CD4-positive, alpha-beta T cell (primary cell): ENCODE data around the gene UBE2M. TPM values are rescaled to one million over a fixed set of nuclear protein-coding genes. Genes with fewer than 3 reads are reported as not detected.

Experiments
- ATAC-seq: fragments of 200-7000 bp; cut with Tn5 transposase; one replicate; pipeline ENCODE4 v1.10.0; 2022; ENCODE audit warnings: mild to moderate bottlenecking; ENCODE audit not compliant: poor library complexity
- CTCF ChIA-PET: fragments of 350-600 bp; sonication (Branson Sonifier 250); formaldehyde crosslinking; loops from one replicate; lab custom pipeline; 2021; ENCODE audit warnings: antibody characterized with exemption, inconsistent platforms; lab: Charles Lee
- POLR2A ChIA-PET: fragments of 350-600 bp; sonication (Branson Sonifier 250); formaldehyde crosslinking; loops from one replicate; lab custom pipeline; 2021; ENCODE audit warnings: antibody characterized with exemption, inconsistent platforms; lab: Charles Lee
- DNase-seq, 14 experiments: peaks; one replicate each; pipeline ENCODE4 v3.0.0-alpha.2; 2013 to 2020; ENCODE audit warnings: mixed read lengths in 2 of 14
- H3K27ac ChIP-seq, 2 donors: one replicate each; pipeline versions ENCODE4 v1.5.1 to v1.7.0; 2013; ENCODE audit warnings: low read length in 2 of 2, low read depth in 1 of 2, mild to moderate bottlenecking in 1 of 2
- H3K27me3 ChIP-seq, 2 experiments: 1 replicate in 1 of 2; 2 replicates in 1 of 2; pipeline versions ENCODE4 v1.6.1 to v1.7.0; 2013; ENCODE audit warnings: low read length in 2 of 2, control low read depth in 1 of 2, mild to moderate bottlenecking in 1 of 2, moderate library complexity in 1 of 2; ENCODE audit not compliant: insufficient read depth in 2 of 2, control insufficient read depth in 1 of 2
- H3K36me3 ChIP-seq: one replicate; pipeline ENCODE4 v1.6.1; 2013; ENCODE audit warnings: low read length, control low read depth; ENCODE audit not compliant: insufficient read depth
- H3K4me1 ChIP-seq: one replicate; pipeline ENCODE4 v1.6.1; 2013; ENCODE audit warnings: low read length, control low read depth; ENCODE audit not compliant: insufficient read depth
- H3K4me3 ChIP-seq: one replicate; pipeline ENCODE4 v1.5.1; 2013; ENCODE audit warnings: mild to moderate bottlenecking, low read length, moderate library complexity
- H3K9me3 ChIP-seq, 2 experiments: 1 replicate in 1 of 2; 2 replicates in 1 of 2; pipeline versions ENCODE4 v1.6.1 to v1.7.0; 2013; ENCODE audit warnings: low read length in 2 of 2, mild to moderate bottlenecking in 2 of 2, control low read depth in 1 of 2, moderate library complexity in 1 of 2; ENCODE audit not compliant: control insufficient read depth in 1 of 2, insufficient read depth in 1 of 2
- H3K27ac Mint-ChIP-seq: one replicate; pipeline ENCODE4 v1.8.0; 2020; ENCODE audit warnings: mixed read lengths
- H3K27me3 Mint-ChIP-seq: one replicate; pipeline ENCODE4 v1.8.0; 2021; ENCODE audit warnings: mixed read lengths
- H3K36me3 Mint-ChIP-seq: one replicate; pipeline ENCODE4 v1.8.0; 2021; ENCODE audit warnings: low read depth, mixed read lengths
- H3K4me1 Mint-ChIP-seq: one replicate; pipeline ENCODE4 v1.8.0; 2021; ENCODE audit warnings: low read depth, mixed read lengths
- H3K4me3 Mint-ChIP-seq: one replicate; pipeline ENCODE4 v1.8.0; 2020; ENCODE audit warnings: mild to moderate bottlenecking, mixed read lengths
- H3K9me3 Mint-ChIP-seq: one replicate; pipeline ENCODE4 v1.8.0; 2020; ENCODE audit warnings: mixed read lengths
- intact Hi-C, 2 experiments: fragments of 100-400 bp; cut with DNase I in 1 of 2; cut with micrococcal nuclease in 1 of 2; formaldehyde crosslinking; loops; one replicate each; pipeline versions ENCODE4 v1.15.1 to v1.9.0; 2023 to 2025; cut with DNase I, micrococcal nuclease
- total RNA-seq, 174 experiments: library from RNA in 2 of 174; stranded (reverse) in 2 of 174; gene quantifications; one replicate each; pipeline ENCODE4 v1.2.3 and lab custom pipeline; 2021 to 2026
- TF ChIP-seq, protein P1 (sequence below): fragments of 200-600 bp; IDR thresholded peaks from one replicate; pipeline ENCODE4 v1.8.0; 2022; ENCODE audit warnings: antibody characterized with exemption, mild to moderate bottlenecking

UBE2M gene
- total RNA-seq, 2 experiments from 2014 or later: 29.0 to 31.0 TPM

DNA sequence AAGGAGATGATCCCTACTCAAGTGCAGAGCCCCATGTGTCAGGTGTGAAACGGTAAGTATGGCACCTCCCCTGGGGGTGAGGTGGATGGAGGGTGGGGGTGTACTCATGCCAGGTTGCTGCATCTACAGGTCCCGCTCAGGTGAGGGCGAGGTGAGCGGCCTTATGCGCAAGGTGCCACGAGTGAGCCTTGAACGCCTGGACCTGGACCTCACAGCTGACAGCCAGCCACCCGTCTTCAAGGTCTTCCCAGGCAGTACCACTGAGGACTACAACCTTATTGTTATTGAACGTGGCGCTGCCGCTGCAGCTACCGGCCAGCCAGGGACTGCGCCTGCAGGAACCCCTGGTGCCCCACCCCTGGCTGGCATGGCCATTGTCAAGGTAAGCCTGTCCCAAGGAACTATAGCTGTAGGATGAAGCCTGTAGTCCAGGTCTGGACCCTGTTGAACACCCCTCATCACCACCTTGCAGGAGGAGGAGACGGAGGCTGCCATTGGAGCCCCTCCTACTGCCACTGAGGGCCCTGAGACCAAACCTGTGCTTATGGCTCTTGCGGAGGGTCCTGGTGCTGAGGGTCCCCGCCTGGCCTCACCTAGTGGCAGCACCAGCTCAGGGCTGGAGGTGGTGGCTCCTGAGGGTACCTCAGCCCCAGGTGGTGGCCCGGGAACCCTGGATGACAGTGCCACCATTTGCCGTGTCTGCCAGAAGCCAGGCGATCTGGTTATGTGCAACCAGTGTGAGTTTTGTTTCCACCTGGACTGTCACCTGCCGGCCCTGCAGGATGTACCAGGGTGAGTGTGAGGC lies 9.3 kb downstream of the UBE2M start:
- ATAC-seq: no peak
- no peak overlapping the region for H3K4me3 ChIP-seq
- Mint-ChIP-seq H3K9me3 (no peaks in the 10 kb centered on the region), H3K4me3 (no peak overlapping the region), H3K27ac (no peak overlapping the region), H3K4me1 (peaks cover 43% of the 10 kb centered on the region), H3K27me3 (no peaks in the 10 kb centered on the region), H3K36me3 (peaks cover 93% of the 10 kb centered on the region)
- POLR2A ChIA-PET: interaction anchor here (0.7 kb wide), 1 partner anchor 12 kb away, joined by 3 read pairs; no protein-coding TSS in a partner anchor
- H3K36me3 ChIP-seq: peaks cover 83% of the 10 kb centered on the region
- DNase-seq: no peak
- H3K9me3 ChIP-seq: no peaks in the 10 kb centered on the region
- TF ChIP-seq, protein P1, sequence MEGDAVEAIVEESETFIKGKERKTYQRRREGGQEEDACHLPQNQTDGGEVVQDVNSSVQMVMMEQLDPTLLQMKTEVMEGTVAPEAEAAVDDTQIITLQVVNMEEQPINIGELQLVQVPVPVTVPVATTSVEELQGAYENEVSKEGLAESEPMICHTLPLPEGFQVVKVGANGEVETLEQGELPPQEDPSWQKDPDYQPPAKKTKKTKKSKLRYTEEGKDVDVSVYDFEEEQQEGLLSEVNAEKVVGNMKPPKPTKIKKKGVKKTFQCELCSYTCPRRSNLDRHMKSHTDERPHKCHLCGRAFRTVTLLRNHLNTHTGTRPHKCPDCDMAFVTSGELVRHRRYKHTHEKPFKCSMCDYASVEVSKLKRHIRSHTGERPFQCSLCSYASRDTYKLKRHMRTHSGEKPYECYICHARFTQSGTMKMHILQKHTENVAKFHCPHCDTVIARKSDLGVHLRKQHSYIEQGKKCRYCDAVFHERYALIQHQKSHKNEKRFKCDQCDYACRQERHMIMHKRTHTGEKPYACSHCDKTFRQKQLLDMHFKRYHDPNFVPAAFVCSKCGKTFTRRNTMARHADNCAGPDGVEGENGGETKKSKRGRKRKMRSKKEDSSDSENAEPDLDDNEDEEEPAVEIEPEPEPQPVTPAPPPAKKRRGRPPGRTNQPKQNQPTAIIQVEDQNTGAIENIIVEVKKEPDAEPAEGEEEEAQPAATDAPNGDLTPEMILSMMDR: no peak
- intact Hi-C loops: no loop called here
- no peak overlapping the region for H3K27ac ChIP-seq
- H3K27me3 ChIP-seq: no peaks in the 10 kb centered on the region
- H3K4me1 ChIP-seq: peaks cover 46% of the 10 kb centered on the region
- CTCF ChIA-PET: no interaction called here

GRCh38 chr19:58547323-58548312 lies 10.8 kb downstream of the UBE2M start:
- ChIA-PET POLR2A (interaction anchor here (0.8 to 1.2 kb wide), 2 partner anchors 25 to 28 kb away, joined by 3 read pairs; partner anchors contain the start of genes MZF1 and ZBTB45), CTCF (no interaction called here)
- H3K27ac Mint-ChIP-seq: peak overlapping the region; percentile 91
- Histone ChIP-seq H3K27ac (no peak overlapping the region), H3K36me3 (peaks cover 73% of the 10 kb centered on the region), H3K9me3 (no peaks in the 10 kb centered on the region), H3K4me3 (no peak overlapping the region), H3K4me1 (peaks cover 45% of the 10 kb centered on the region), H3K27me3 (no peaks in the 10 kb centered on the region)
- peak overlapping the region; percentile 95 for H3K4me3 Mint-ChIP-seq
- H3K4me1 Mint-ChIP-seq: peaks cover 42% of the 10 kb centered on the region
- no peaks in the 10 kb centered on the region for H3K9me3 Mint-ChIP-seq
- H3K27me3 Mint-ChIP-seq: no peaks in the 10 kb centered on the region
- intact Hi-C loops: no loop called here
- TF ChIP-seq, protein P1: no peak
- peaks cover 85% of the 10 kb centered on the region for H3K36me3 Mint-ChIP-seq
- ATAC-seq: no peak
- no peak for DNase-seq

DNA sequence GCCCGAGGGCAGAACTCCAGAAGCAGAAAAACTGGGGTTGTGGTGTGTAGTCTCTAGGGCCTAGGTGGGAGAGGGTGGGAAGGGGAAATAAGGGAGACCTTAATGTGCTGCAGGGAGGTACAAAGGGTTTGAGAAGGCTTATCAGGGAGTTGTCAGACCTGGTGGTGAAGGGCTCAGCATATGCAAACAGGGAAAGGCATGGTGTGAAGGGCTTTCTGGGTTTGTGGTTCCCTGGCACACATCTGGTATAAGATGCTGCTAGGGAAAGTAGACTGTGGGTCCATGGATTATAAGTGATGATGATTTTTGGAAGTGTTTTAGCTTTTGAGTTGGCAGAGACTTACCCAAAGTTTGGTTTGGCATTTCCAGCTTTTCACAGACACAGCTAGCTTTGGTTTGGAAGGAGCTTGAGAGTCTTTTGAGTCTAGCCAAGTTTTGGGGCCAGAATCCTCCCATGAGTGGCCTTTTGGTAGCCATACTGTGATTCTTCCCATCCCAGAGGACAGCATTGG lies 12.3 kb downstream of the UBE2M start:
- ChIA-PET POLR2A (interaction anchor here (1.2 to 3.2 kb wide), 3 partner anchors 8 to 32 kb away, joined by 3 to 64 read pairs (median 4); partner anchors contain the start of gene CHMP2A), CTCF (interaction anchor here (3.3 kb wide), 1 partner anchor 27 kb away, joined by 34 read pairs; the partner anchor contains the start of gene ZBTB45)
- Mint-ChIP-seq H3K4me3 (peak overlapping the region; percentile 95), H3K36me3 (peaks cover 69% of the 10 kb centered on the region), H3K27me3 (no peaks in the 10 kb centered on the region), H3K9me3 (no peaks in the 10 kb centered on the region), H3K27ac (peak overlapping the region; percentile 91), H3K4me1 (peaks cover 39% of the 10 kb centered on the region)
- no peaks in the 10 kb centered on the region for H3K27me3 ChIP-seq
- DNase-seq: no peak
- TF ChIP-seq, protein P1: no peak
- peak overlapping the region; percentile 70 for H3K4me3 ChIP-seq
- intact Hi-C loops: no loop called here
- peak overlapping the region in 1 of 2 donors; percentile 15 for H3K27ac ChIP-seq
- no peak for ATAC-seq
- peaks cover 57% of the 10 kb centered on the region for H3K36me3 ChIP-seq
- peaks cover 42% of the 10 kb centered on the region for H3K4me1 ChIP-seq
- H3K9me3 ChIP-seq: no peaks in the 10 kb centered on the region
